HG03139 (cell line): ENCODE measurements around the gene MCTS1.
"Not testable (repeated sequence)": the region's sequence is repeated elsewhere in the genome, so short reads cannot be mapped to it uniquely, and the experiment has no call there.

Source experiments
- ATAC-seq: cut with Tn5 transposase; IDR thresholded peaks from one replicate; pipeline ENCODE4 v1.9.1; 2021; ENCODE audit not compliant: unreplicated experiment

MCTS1 gene, protein sequence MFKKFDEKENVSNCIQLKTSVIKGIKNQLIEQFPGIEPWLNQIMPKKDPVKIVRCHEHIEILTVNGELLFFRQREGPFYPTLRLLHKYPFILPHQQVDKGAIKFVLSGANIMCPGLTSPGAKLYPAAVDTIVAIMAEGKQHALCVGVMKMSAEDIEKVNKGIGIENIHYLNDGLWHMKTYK

GRCh38 chrX:120603707-120604360 is at the start of gene MCTS1:
TSS of gene MCTS1 (plus strand) at chrX:120604101. CDS start at chrX:120604237, 136 bp downstream.
- ATAC-seq: peak; percentile 91

- no peak for ATAC-seq
Measured at GRCh38 chrX:120556251-120556650, 47.6 kb upstream of the MCTS1 start.

- no peak for ATAC-seq
Measured at GRCh38 chrX:120559804-120560203, 44.1 kb upstream of the MCTS1 start.

DNA sequence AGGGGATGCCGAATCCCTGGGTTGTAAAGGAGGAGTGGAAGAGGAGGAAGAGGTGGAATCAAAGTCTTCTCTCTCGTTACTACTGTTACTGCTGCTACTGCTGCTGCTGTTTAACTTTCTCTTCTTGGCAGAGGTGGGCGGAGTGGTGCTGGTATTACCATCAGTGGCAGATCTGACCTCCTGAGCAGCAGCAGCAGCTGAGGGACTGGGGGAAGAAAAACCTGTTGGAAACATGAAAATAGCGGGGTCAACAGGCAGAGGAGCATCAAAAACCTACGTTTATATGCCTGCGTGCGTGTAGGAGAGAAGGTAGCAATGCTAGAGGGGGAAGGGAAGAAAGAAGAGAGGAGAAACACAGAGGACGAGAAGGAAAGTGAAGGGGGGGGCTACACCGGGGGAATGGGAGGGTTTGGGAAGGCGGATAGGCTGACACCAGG is 43.5 kb upstream of the MCTS1 start:
- peak; percentile 23 for ATAC-seq

DNA sequence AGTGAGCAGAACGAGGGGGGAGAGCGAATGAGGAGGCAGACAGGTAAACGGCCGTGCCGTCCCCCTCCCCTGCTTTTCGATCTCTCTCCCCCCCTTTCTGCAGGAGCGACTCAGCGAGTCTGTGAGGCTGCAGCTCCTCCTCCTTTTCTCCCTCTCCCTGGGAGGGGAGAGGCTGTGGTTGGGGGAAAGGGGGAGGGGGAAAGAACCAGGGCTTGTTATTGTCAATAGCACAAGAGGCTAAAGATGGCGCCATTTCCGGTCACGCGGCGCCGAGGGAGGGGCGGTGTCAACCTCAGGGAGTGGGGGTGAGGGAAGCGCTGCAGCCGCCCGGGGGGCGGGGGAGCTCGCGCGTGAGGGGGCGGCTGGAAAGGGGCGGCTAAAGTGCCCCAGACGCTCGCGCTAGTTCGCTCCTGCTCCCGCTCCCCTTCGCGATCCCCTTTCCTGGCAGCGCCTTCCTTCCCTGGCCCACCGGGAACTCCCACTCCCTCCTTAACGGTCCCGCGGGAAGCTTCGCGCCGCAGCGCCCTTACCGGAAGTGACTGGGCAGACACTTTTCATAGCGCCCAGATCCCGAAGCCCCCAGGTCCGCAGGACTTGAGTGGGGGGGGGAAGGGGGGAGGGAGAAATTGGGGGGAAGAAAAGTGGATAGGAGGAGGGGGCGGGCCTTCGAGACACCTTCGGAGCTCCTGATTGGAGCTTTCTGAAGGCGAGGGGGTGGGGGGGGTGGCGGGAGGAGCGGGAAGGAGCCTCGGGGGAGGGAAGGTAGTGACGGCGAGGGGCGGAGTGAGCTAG is 42.9 kb upstream of the MCTS1 start, which contains the start of gene CUL4B:
CUL4B (minus strand) TSS at position 121 of the 792 bp plus-strand sequence. CDS start 324 bp downstream, outside the sequence.
- ATAC-seq: peak; percentile 74

DNA sequence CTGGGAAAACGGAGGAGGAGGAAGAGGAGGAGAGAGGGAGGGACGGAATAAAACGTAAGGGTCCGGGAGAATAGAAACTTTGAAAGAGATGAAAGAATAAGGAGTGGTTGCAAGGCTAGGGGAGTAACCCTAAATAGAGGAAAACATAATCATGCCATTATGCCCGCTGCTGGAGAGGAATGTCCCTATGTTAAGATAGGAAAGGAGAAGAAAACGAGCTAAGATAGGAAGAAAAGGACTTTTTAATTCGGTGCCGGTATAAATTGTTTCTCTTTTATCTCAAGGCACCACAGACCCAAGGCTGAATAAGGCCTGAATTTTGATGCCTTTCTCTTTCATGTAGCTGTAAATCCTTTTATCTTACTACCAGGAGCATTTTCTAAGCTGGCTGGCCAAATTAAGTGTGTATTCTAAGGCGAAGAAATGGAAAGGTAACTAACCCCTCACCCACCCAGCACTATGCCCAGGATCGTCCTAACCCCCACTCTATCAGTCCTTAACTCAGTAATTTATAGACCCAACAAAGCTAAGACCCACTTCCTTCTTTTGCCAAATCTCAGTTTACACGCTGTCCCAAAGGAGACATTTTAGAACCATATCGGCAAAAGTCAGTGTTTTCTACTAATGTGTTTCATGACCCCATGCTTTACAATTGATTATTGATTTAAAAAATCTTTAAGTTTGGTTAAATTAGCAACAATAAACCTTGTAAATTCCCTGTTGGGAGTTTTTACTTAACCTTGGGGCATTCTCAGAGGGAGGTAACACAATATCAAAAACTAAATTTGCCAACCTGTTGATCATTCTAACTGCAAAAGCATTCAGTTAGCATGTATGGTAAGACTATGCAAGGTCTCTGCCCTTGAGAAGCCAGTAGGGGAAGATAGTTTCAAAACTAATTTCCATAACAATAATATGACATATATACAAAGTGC is 42.0 kb upstream of the MCTS1 start:
- no peak for ATAC-seq

GRCh38 chrX:120562569-120562926 is 41.4 kb upstream of the MCTS1 start:
- no peak for ATAC-seq

DNA sequence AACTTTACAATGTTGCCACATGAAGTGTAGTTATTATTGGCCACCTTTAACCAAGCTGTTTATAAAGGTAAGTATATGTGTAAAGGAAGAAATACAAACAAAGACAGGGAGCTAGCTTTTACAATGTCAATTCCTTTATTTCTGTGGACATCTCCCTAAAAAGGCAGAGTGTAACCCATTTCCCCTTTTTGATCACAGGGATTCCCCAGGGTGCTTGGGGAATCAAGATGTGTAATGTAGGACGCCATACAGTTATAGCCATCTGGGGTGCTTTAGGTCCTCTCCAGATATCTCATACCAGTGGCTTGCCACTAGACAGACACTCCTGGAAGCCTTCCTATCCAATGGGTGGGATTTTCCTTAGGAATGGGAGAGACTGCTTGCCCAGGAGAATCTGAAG is 39.0 kb upstream of the MCTS1 start:
- ATAC-seq: no peak

DNA sequence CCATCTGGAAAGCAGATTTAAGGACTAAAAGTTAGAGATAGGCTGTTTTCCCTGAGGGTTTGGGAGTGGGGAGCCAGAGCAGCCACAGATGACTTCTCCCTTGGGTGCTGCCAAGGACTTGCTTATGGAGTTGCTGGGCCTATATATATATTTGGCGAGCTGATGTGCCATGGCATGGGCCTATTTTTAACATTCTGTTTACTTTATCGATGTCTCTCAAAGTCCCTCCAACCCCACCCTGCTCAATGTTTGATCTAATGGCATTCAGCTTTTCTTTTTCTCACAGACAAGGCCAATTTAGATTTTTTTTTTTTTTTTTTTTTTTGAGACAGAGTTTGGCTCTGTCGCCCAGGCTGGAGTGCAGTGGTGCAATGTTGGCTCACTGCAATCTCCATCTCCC is 37.1 kb upstream of the MCTS1 start:
- ATAC-seq: no peak

DNA sequence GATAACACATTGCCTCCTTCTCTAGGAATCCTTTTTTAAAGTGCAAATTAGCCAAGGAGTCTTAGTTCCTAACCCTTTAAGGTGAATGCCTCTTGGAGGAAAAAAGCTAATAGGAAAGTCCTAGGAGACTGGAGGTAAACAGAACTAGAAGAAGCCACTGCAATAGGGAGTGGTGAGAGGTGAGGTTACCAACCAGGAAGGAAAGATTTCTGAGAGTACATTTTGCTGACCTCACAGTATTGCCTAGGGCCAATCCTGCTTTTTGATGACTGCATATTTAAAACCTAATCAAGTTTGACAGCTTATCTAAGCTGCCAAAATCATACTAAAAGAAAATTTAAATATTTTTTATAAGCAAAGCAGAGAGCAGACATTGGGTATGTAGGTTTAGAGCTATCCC is 35.9 kb upstream of the MCTS1 start:
- ATAC-seq: no peak

DNA sequence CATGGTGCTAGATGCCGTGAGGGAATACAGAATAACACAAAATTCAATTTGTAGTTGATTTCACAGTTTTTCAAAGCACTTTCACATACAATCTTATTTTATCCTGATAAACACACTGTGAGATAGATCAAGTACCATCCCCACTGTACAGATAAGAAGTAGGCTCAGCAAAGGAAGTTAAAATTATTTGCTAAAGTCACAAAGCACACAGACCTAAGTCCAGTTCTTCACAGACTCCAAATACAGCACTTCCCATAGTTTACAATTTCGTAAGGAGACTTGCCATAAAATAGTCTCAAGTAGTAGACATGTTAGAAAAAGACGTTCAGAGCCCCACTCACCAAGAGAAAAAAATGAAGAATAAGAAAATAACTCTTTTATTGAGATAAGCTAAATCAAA is 35.3 kb upstream of the MCTS1 start:
- ATAC-seq: no peak

DNA sequence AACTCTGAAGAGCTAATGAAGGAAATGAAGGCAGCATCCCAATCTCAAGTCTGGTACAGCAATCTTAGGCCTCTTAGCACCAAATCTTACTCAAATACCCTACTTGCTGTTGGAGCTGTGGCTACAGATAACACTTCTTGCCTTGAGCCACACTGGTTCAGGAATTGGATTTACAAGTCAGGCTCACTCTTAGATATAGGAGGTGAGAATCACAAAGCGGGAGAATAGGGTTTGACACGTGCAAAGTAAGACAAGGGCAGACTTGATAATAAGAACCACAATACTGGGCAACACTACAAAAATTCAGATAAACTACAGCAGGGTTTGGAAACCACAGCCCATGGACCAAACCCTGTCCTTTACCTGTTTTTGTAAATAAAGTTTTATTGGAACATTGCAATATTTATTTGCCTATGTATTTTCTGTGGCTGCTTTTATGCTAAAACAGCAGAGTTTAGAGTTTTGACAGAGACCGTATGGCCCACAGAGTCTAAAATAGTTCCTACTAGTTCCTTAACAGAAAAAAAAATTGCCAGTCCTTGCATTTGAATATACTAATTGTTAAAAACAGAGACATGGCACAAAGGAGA is 33.8 kb upstream of the MCTS1 start:
- no peak for ATAC-seq

GRCh38 chrX:120573806-120574205 is 30.1 kb upstream of the MCTS1 start:
- not testable (repeated sequence) for ATAC-seq

GRCh38 chrX:120575379-120576114 is 28.4 kb upstream of the MCTS1 start:
- ATAC-seq: no peak

DNA sequence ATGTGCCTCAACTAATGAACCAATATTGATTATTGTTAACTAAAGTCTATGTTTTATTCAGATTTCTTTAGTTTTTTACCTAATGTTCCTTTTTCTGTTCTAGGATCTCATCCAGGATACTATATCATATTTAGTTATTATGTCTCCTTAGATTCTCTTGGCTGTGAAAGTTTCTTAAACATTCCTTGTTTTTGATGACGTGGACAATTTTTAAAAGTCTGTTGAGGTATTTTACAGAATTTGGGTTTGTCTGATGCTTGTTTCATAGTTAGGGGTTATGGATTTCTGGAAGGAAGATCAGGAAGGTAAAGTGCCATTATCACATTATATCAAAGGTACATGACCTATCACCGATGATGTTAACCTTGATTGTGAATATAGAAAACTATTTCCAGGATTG is 18.2 kb upstream of the MCTS1 start:
- ATAC-seq: no peak

- peak; percentile 53 for ATAC-seq
Measured at GRCh38 chrX:120604361-120604782, 471 bp downstream of the MCTS1 start.

DNA sequence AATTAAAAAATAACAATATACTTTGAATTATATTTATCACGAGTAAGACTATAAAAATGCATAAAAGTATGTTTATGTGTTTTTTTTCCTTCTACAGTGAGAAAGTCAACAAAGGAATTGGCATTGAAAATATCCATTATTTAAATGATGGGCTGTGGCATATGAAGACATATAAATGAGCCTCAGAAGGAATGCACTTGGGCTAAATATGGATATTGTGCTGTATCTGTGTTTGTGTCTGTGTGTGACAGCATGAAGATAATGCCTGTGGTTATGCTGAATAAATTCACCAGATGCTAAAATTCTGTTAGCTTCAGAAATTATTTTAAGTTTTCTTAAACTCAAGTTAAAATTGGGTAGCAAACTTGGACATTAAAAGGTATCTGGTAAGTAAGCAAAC is 8.2 kb downstream of the MCTS1 start:
- no peak for ATAC-seq

- no peak for ATAC-seq
Measured at GRCh38 chrX:120614816-120615215, 10.9 kb downstream of the MCTS1 start.

GRCh38 chrX:120617996-120618630 is 14.2 kb downstream of the MCTS1 start:
- no peak for ATAC-seq
